HCT116 (cell line): Measurements from ENCODE around the gene ITPKB. TPM values are rescaled to one million over a fixed set of nuclear protein-coding genes. Genes with fewer than 3 reads are reported as not detected.

Experiments used
- ATAC-seq: fragments of 200-7000 bp; cut with Tn5 transposase; 2 replicates; pipeline ENCODE4 v1.9.1; 2020; ENCODE audit warnings: mild to moderate bottlenecking, moderate library complexity
- BruUV-seq: library from RNA; stranded (reverse); fragments of 400-500 nt; replicated peaks from 2 replicates; lab custom pipeline; 2021; lab: Mats Ljungman, UMichigan
- CTCF ChIA-PET: fragments of 300-600 bp; sonication (Branson Sonifier 250); formaldehyde crosslinking; loops from one replicate; lab custom pipeline; 2021; ENCODE audit warnings: antibody characterized with exemption; lab: Charles Lee
- POLR2A ChIA-PET: fragments of 300-600, 350-600 bp; sonication (Branson Sonifier 250); formaldehyde crosslinking; loops from one replicate; lab custom pipeline; 2021; ENCODE audit warnings: antibody characterized with exemption; lab: Charles Lee
- RAD21 ChIA-PET, 2 experiments: fragments of 300-600 bp; sonication (Branson Sonifier 250); formaldehyde crosslinking; loops; one replicate each; lab custom pipeline; 2023; ENCODE audit warnings: low total read pairs in 2 of 2; ENCODE audit not compliant: uncharacterized antibody in 2 of 2, unreplicated experiment in 2 of 2, low non-redundant PET in 1 of 2; lab: Charles Lee
- DNase-seq: peaks from one replicate; pipeline ENCODE4 v3.0.0-alpha.2; 2010; ENCODE audit warnings: low read depth, low spot score
- H2AFZ ChIP-seq: fragments of 200-600 bp; shearing (Covaris generic), sonication (generic); 2 replicates; pipeline ENCODE4 v1.6.1; 2017; ENCODE audit warnings: low read depth, mixed run types, mixed read lengths, antibody characterized with exemption, low read length; ENCODE audit not compliant: poor library complexity, severe bottlenecking
- H3K27ac ChIP-seq: 2 replicates; pipeline ENCODE4 v1.5.1; 2012; ENCODE audit warnings: low read depth, low read length
- H3K27me3 ChIP-seq: fragments of 200-600 bp; sonication (generic); 2 replicates; pipeline ENCODE4 v1.6.1; 2016; ENCODE audit warnings: mixed run types, low read length, mixed read lengths; ENCODE audit not compliant: insufficient read depth
- H3K36me3 ChIP-seq, 2 experiments: fragments of 200-500 bp in 1 of 2; fragments of 200-600 bp in 1 of 2; sonication (Bioruptor generic) in 1 of 2; sonication (generic) in 1 of 2; 2 replicates each; pipeline versions ENCODE4 v1.5.1 to v1.6.1; 2014 to 2016; ENCODE audit warnings: low read length in 2 of 2, inconsistent platforms in 1 of 2, mixed read lengths in 1 of 2, mixed run types in 1 of 2; ENCODE audit not compliant: insufficient read depth in 2 of 2, control insufficient read depth in 1 of 2
- H3K4me1 ChIP-seq, 2 experiments: fragments of 200-600 bp in 1 of 2; sonication (generic) in 1 of 2; 2 replicates each; pipeline versions ENCODE4 v1.5.1 to v1.6.1; 2012 to 2017; ENCODE audit warnings: low read length in 2 of 2, inconsistent platforms in 1 of 2, mild to moderate bottlenecking in 1 of 2, mixed read lengths in 1 of 2, mixed run types in 1 of 2, moderate library complexity in 1 of 2; ENCODE audit not compliant: insufficient read depth in 2 of 2, control insufficient read depth in 1 of 2
- H3K4me2 ChIP-seq: fragments of 200-600 bp; sonication (generic); 2 replicates; pipeline ENCODE4 v1.6.1; 2017; ENCODE audit warnings: mixed run types, low read length, mixed read lengths
- H3K4me3 ChIP-seq, 2 experiments: fragments of 200-600 bp in 1 of 2; sonication (generic) in 1 of 2; replicated peaks in 1 of 2; 2 replicates each; pipeline ENCODE4 v1.5.1; 2011 to 2016; ENCODE audit warnings: low read length in 2 of 2, control low read depth in 1 of 2, low read depth in 1 of 2, mild to moderate bottlenecking in 1 of 2, mixed read lengths in 1 of 2, mixed run types in 1 of 2
- H3K79me2 ChIP-seq: fragments of 200-600 bp; sonication (generic); 2 replicates; pipeline ENCODE4 v1.6.1; 2017; ENCODE audit warnings: mild to moderate bottlenecking, mixed run types, low read length, moderate library complexity, mixed read lengths; ENCODE audit not compliant: insufficient read depth
- H3K9ac ChIP-seq: fragments of 200-600 bp; sonication (generic); 2 replicates; pipeline ENCODE4 v1.6.1; 2016; ENCODE audit warnings: low read length, mixed read lengths
- H3K9me2 ChIP-seq: fragments of 200-600 bp; sonication (generic), shearing (Covaris generic); 2 replicates; pipeline ENCODE4 v1.6.1; 2017; ENCODE audit warnings: mixed run types, mild to moderate bottlenecking, moderate library complexity; ENCODE audit not compliant: insufficient read depth
- H3K9me3 ChIP-seq, 2 experiments: fragments of 200-500 bp in 1 of 2; fragments of 200-600 bp in 1 of 2; sonication (Bioruptor generic) in 1 of 2; sonication (generic) in 1 of 2; 2 replicates each; pipeline ENCODE4 v1.6.1; 2014 to 2017; ENCODE audit warnings: low read length in 2 of 2, mixed read lengths in 2 of 2, inconsistent platforms in 1 of 2, low read depth in 1 of 2, mild to moderate bottlenecking in 1 of 2, mixed run types in 1 of 2, moderate library complexity in 1 of 2; ENCODE audit not compliant: control insufficient read depth in 1 of 2, insufficient read depth in 1 of 2
- H4K20me1 ChIP-seq: fragments of 200-600 bp; sonication (generic), shearing (Covaris generic); 2 replicates; pipeline ENCODE4 v1.6.1; 2017; ENCODE audit warnings: mixed run types, mild to moderate bottlenecking, moderate library complexity; ENCODE audit not compliant: insufficient read depth
- ELF1 ChIP-seq: IDR thresholded peaks from 2 replicates; pipeline ENCODE4 v1.6.1; 2012; ENCODE audit warnings: low read depth, borderline replicate concordance
- EZH2 ChIP-seq: fragments of 200-600 bp; sonication (generic); IDR thresholded peaks from 2 replicates; pipeline ENCODE4 v1.6.1; 2017; ENCODE audit warnings: antibody characterized with exemption, mixed run types
- JUND ChIP-seq: IDR thresholded peaks from 2 replicates; pipeline ENCODE4 v1.6.1; 2012
- POLR2A ChIP-seq: IDR thresholded peaks from 2 replicates; pipeline ENCODE4 v1.7.0; 2011; ENCODE audit warnings: borderline replicate concordance; ENCODE audit not compliant: insufficient read depth, insufficient read length; ENCODE audit errors: extremely low read depth
- POLR2AphosphoS5 ChIP-seq: IDR thresholded peaks from 2 replicates; pipeline ENCODE4 v1.6.1; 2011; ENCODE audit warnings: mild to moderate bottlenecking, low read depth, low read length, moderate library complexity
- SRF ChIP-seq: IDR thresholded peaks from 2 replicates; pipeline ENCODE4 v1.6.1; 2012; ENCODE audit warnings: low read depth
- TCF7L2 ChIP-seq: IDR thresholded peaks from 2 replicates; pipeline ENCODE4 v1.7.0; 2011; ENCODE audit warnings: borderline replicate concordance, inconsistent platforms; ENCODE audit not compliant: insufficient read depth, insufficient read length; ENCODE audit errors: extremely low read depth
- ZNF274 ChIP-seq: fragments of 200-500 bp; sonication (Bioruptor generic); IDR thresholded peaks from 2 replicates; pipeline ENCODE4 v1.6.1; 2014; ENCODE audit warnings: mild to moderate bottlenecking, low read depth, low read length, inconsistent platforms
- intact Hi-C: fragments of 100-400 bp; cut with micrococcal nuclease; formaldehyde crosslinking; loops from 2 replicates; pipeline ENCODE4 v1.10.0; 2022
- total RNA-seq: library from RNA; stranded (reverse); gene quantifications from one replicate; pipeline ENCODE4 v1.2.1, GENCODE V29; 2021; ENCODE audit not compliant: unreplicated experiment
- TF ChIP-seq, protein P1 (sequence below), 3 experiments: fragments of 200-600 bp in 1 of 3; sonication (generic) in 1 of 3; IDR thresholded peaks in 2 of 3; conservative IDR thresholded peaks in 1 of 3; 2 replicates each; pipeline ENCODE4 v1.5.1; 2012 to 2017; ENCODE audit warnings: low read depth in 2 of 3, low read length in 2 of 3, antibody characterized with exemption in 1 of 3, borderline replicate concordance in 1 of 3, control low read depth in 1 of 3, mild to moderate bottlenecking in 1 of 3, mixed read lengths in 1 of 3, mixed run types in 1 of 3, moderate library complexity in 1 of 3; ENCODE audit not compliant: insufficient read depth in 1 of 3

Gene ITPKB
- total RNA-seq, 1 experiment from 2014 or later = 4.4 TPM

DNA sequence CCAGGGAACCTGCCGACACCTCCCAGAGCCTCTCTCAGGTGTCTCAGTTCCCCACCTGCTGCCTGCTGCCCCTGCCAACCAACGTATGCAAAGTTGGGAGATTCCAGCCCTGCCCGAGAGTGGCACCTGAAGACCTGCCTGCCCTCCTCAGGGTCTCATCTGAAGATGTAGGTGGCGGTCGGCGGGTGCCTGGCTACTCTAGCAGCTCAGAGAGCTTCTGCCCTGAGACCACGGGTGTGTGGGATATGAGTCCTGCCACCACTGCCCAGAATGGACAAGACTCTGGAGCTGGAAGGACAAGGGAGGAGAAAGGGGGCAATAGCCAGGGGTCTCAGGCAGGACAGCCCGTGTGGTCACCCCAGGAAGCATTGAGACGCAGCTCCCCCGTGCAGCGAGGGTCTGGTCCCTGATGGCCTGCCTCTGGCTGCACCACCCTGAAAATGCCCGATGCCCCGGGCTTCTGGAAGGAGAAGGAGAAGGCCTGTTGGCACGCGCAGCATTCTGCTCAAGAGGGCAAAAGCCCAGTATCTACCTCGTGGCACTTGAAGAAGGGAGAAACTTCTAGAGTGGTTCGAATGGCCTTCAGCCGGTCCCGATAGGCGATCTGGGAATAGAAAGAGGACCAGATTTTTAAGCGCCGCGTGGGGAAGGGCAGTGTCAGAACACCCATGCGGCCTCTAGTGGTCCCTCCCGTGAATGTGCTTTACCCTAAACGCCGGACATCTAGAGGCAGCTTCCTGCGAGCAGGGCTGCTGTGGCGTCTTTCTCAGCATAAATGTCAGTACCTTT lies 101.7 kb downstream of the ITPKB start:
- H3K9me2 ChIP-seq = no peaks in the 10 kb centered on the region
- no peak overlapping the region for H3K4me2 ChIP-seq
- no TSS peak for BruUV-seq
- H3K9me3 ChIP-seq = no peaks in the 10 kb centered on the region
- POLR2A ChIA-PET = no interaction called here
- no peaks in the 10 kb centered on the region for H3K79me2 ChIP-seq
- H2AFZ ChIP-seq = no peak overlapping the region
- peaks cover 7 to 18% of the 10 kb centered on the region in 2 experiments; a peak in 3 of 4 replicates for H3K4me1 ChIP-seq
- no peaks in the 10 kb centered on the region for H3K36me3 ChIP-seq
- TF ChIP-seq JUND = no peak
- no peak for TF ChIP-seq EZH2
- no peak for TF ChIP-seq ZNF274
- no peak for TF ChIP-seq SRF
- TF ChIP-seq TCF7L2 = no peak
- no peak for TF ChIP-seq ELF1
- TF ChIP-seq POLR2AphosphoS5 = no peak
- TF ChIP-seq, protein P1, sequence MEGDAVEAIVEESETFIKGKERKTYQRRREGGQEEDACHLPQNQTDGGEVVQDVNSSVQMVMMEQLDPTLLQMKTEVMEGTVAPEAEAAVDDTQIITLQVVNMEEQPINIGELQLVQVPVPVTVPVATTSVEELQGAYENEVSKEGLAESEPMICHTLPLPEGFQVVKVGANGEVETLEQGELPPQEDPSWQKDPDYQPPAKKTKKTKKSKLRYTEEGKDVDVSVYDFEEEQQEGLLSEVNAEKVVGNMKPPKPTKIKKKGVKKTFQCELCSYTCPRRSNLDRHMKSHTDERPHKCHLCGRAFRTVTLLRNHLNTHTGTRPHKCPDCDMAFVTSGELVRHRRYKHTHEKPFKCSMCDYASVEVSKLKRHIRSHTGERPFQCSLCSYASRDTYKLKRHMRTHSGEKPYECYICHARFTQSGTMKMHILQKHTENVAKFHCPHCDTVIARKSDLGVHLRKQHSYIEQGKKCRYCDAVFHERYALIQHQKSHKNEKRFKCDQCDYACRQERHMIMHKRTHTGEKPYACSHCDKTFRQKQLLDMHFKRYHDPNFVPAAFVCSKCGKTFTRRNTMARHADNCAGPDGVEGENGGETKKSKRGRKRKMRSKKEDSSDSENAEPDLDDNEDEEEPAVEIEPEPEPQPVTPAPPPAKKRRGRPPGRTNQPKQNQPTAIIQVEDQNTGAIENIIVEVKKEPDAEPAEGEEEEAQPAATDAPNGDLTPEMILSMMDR (IDR thresholded peaks at IDR 0.05 in 2 of 3, conservative IDR thresholded peaks at IDR 0.05 in 1 of 3; ENCODE audit: borderline replicate concordance in 1 of 3, insufficient read depth in 1 of 3, low read depth in 2 of 3, low read length in 2 of 3) = peak in 2 of 3 experiments; percentile 26 to 31; a peak in 4 of 6 replicates
- no peak for TF ChIP-seq POLR2A
- H3K9ac ChIP-seq = no peak overlapping the region
- H3K27me3 ChIP-seq = no peaks in the 10 kb centered on the region
- intact Hi-C loops = loop anchor here (10.0 kb wide), 1 partner anchor 297 kb away; no protein-coding TSS in a partner anchor
- H3K4me3 ChIP-seq = no peak overlapping the region
- DNase-seq (no peak), ATAC-seq (no peak)
- no peaks in the 10 kb centered on the region for H4K20me1 ChIP-seq
- CTCF ChIA-PET = interaction anchor here (1.3 kb wide), 1 partner anchor 190 kb away, joined by 3 read pairs; no protein-coding TSS in a partner anchor
- no peak overlapping the region for H3K27ac ChIP-seq
- RAD21 ChIA-PET = no interaction called here
